Activated naive CD4-positive, alpha-beta T cell treated with Interleukin-2 at 50 U/mL for 16 hours (primary cell): Measurements from ENCODE around the gene TRIP6.
"Not testable (repeated sequence)": the region's sequence is repeated elsewhere in the genome, so short reads cannot be mapped to it uniquely, and the experiment has no call there.

Experiments used
- DNase-seq: peaks from one replicate; pipeline ENCODE4 v3.0.0-alpha.2; 2020

TRIP6 gene

GRCh38 chr7:100840470-100841100 is 26.6 kb upstream of the TRIP6 start:
- no peak for DNase-seq

DNA sequence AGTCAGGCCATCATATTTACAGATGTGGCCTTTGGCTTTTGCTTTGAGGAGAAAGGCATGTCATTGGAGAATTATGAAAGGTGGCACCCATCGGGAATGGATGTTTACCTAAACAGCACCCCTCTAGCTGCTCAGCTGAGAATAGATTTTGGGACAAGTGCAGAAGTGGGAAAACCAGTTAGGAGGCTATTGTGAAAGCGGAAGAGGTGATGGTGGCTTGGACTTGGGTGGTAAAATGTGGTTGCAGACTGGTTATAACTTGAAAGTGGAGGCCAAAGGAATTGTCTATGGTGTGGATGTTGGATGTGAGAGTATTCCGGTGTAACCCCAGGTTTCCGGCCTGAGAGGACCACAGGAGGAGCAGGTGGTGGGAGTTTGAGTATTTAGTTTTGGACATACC is 19.8 kb upstream of the TRIP6 start:
- no peak for DNase-seq

DNA sequence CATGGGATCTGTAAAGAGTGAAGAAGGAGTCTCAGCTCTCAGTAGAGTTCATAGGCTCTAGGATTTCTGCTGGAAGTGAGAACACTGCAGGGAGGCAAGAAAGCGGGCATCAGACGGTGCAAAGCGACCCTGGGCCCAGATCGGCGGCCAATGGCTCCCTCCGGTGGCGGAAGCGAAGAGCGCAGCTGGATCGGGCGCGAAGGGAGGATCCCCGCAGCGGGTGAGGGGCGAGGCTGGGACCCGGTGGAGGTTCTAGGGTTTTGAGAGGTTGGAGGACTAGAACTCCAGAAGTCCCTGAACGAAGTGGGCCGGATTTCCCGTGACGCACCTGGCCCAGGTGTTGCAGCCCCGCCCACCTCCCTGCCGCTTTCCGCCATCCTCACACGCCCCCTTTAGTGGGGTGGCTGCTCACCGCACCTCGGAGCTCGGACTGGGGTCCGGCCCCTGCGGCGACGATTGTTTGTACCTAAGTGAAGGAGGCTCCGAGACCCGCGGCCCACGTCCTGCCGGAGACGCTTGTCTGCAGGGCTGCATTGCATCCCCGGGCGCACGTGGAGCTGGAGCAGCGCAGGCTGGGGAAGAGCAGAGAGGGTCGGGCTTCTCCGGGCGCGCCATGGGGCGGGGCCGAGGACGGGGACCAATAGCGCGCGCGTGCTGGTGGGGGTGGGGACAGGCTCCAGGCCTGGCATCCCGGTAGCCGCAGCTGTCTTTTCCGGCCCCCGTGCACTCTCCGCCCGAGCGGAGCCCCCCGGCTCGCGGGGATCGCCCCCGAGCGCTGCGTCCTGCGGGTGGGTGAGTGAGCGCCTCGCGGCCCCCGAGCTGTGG is 14.9 kb upstream of the TRIP6 start, which contains the start of gene SLC12A9:
Gene SLC12A9 (plus strand): TSS at position 666 of the 825 bp plus-strand sequence. CDS start 1,485 bp downstream, outside the sequence.
- peak; percentile 87 for DNase-seq

DNA sequence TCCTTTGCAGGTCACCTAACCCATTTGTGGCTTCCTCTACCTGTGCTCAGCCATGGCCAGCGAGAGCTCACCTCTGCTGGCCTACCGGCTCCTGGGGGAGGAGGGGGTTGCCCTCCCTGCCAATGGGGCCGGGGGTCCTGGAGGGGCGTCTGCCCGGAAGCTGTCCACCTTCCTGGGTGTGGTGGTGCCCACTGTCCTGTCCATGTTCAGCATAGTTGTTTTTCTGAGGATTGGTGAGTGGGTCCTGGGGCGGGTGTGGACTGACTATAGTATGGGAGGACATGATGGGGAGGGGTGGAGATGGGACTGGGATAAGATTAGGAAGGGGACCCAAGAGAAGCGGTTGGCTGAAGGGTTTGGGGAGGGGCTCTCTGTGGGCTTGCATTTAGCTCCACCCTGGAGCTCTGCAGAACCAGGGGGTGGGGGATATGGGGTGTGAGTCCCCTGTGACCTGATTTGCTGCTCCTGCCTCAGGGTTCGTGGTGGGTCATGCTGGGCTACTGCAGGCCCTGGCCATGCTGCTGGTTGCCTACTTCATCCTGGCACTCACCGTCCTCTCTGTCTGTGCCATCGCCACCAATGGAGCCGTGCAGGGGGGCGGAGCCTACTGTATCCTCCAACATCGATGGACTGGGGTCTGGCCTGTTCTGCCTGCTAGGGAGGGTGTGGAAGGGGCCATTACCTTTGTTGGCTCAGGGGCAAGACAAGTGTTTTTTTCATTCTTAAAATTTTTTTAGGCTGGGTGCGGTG is 12.9 kb upstream of the TRIP6 start:
- no peak for DNase-seq

- not testable (repeated sequence) for DNase-seq
Measured at GRCh38 chr7:100854899-100855298, 12.3 kb upstream of the TRIP6 start.

GRCh38 chr7:100855515-100855914 is 11.7 kb upstream of the TRIP6 start:
- no peak for DNase-seq

DNA sequence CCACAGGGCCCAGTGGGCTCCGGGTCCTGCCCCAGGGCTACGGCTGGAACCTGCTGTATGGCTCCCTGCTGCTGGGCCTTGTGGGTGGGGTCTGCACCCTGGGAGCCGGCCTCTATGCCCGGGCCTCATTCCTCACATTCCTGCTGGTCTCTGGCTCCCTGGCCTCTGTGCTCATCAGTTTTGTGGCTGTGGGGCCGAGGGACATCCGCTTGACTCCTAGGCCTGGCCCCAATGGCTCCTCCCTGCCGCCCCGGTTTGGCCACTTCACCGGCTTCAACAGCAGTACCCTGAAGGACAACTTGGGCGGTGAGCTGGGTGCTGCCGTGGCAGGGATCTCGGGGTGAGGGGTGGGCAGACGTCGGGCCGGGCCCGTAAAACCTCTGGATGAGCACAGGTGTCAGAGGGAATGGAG is 10.3 kb upstream of the TRIP6 start:
- no peak for DNase-seq

DNA sequence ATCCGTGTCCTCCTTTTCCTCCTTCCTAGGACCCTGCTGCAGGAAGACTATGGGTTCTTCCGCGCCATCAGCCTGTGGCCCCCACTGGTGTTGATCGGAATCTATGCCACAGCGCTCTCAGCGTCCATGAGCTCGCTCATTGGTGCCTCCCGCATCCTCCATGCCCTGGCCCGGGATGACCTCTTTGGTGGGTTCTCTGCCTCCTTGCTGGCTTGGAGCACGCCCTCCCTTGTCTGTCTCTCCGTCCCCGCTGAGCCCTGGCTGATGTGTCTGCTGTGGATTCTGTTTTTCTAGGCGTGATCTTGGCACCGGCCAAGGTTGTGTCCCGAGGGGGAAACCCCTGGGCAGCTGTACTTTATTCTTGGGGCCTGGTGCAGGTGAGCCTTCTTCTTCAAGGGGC is 7.3 kb upstream of the TRIP6 start:
- DNase-seq = no peak

GRCh38 chr7:100860702-100861615 is 6.2 kb upstream of the TRIP6 start:
- DNase-seq = no peak

- DNase-seq = no peak
Measured at GRCh38 chr7:100861616-100861985, 5.6 kb upstream of the TRIP6 start.

- no peak for DNase-seq
Measured at GRCh38 chr7:100863406-100863950, 3.7 kb upstream of the TRIP6 start.

DNA sequence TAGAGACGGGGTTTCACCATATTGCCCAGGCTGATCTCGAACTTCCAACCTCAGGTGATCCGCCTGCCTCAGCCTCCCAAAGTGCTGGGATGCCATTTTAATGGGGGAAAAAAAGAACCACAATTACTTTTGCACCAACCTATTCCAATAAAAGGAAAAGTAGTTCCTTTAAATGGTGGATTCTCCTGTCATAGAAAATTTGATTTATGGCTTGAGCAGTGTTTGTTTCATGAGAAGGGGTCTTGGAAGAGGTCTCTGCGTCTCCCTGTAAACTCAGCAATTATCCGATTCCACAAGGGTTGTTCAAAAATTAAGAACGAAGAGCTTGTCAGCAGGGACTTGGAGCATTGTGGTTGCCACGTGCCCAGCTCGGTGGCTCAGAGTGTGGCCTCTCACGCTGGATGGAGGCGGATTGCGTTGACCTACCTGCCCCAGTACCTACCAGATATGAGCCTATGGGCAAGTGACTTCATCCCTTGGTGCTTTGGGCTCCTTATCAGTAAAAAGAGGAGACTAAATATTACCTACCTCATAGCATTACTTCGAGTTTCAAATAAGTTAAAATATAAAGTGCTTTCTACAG is 2.8 kb upstream of the TRIP6 start:
- DNase-seq = no peak

DNA sequence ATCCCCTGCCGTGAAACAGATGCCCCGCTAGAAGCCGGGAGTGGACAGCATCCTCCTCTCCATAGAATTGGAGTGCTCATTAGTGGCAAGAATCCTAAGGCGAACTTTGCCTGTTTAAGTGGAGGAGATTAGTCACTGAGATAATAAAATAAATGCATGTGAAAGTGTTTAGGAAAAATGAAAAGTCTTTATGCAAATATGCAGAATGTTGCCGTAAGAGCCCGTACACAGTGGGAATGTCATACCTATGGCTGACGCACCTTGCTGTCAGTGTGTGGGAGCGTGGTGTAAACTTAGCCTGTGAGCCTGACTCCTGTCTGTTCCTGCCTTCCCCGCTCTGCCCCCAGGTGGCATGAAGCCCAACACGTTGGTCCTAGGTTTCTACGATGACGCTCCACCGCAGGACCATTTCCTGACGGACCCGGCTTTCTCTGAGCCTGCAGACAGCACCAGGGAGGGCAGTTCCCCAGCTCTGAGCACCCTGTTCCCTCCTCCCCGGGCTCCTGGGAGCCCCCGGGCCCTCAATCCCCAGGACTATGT is 1.7 kb upstream of the TRIP6 start:
- no peak for DNase-seq

- DNase-seq = no peak
Measured at GRCh38 chr7:100865938-100866728, 1.1 kb upstream of the TRIP6 start.

DNA sequence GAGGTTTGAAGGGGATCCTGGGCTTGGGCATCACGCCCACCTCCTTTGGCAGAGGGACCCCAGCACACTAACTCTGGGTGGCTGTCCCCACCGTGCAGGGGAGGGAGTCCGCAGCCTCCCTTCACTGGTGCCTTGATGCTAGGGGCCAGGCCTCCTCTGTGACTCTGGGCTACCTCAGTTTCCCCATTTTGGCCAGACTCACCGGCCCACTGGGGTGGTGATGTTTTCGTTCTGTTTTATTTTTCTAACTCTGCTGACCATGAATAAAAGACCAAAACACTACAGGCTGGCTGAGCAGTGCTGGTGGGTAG is 503 bp upstream of the TRIP6 start:
- no peak for DNase-seq

GRCh38 chr7:100867776-100868485 is 744 bp downstream of the TRIP6 start:
- no peak for DNase-seq

DNA sequence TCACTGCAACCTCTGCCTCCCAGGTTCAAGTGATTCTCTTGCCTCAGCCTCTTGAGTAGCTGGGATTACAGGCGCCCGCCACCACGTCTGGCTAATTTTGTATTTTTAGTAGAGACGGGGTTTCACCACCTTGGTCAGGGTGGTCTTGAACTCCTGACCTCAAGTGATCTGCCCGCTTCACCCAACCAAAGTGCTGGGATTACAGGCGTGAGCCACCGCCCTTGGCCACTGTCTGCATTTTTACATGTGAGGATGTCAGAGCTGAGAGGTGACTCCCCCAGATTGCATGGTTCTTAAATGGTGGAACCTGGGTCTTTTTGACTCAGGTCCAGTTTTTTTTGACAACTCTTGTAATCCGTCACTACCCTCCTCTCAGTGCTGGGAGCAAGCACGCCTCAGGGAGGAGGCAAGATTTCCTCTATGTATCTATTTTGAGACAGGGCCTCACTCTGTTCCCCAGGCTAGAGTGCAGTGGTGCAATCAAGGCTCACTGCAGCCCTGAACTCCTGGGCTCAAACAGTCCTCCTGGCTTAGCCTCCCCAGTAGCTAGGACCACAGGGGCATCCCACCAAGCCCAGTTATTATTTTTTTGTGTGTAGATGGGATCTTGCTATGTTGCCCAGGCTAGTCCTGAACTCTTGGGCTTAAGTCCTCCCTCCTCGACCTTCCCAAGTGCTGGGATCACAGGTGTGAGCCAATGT is 6.6 kb downstream of the TRIP6 start:
- no peak for DNase-seq

- no peak for DNase-seq
Measured at GRCh38 chr7:100874300-100874576, 7.1 kb downstream of the TRIP6 start.

DNA sequence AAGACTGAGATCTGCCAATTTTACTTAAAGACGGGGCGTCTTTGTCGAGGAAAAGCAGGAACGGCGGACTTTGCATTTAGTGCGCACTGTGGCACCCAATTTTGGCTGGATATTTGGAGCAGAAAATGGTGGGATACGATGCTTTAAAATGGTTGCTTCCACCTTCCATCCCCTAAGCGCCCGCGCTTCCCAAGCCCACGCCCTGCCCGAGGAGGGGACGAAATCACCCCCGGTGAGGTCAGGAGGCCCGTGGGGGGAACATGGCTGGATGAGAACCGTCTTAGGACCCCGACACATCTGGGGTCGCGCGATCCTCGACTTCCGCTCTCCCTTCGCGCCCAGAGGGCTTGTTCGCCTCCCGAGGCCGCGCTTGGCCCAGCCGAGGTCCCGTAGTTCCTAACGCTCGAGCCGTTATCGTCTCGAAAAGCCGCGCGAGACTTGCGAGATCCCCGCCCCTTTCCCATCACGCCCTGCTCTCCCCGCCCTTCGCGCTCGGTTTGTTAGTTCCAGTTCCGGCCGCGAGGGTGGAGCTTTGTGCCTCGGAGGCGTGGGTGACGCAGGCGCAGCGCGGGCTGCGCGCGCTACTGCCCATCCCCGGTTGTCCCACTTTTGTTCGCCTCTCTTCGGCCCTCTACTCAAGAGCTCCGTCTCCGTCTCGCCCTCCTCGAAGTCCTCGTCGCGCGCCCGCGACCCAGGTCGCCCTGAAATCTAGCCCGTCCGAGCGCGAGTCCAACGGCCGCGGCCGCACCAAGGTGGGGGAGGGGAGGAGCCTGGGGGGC is 7.6 kb downstream of the TRIP6 start, which contains the start of gene SRRT:
Gene SRRT (plus strand): TSS at position 527 of the 779 bp plus-strand sequence. CDS start 488 bp downstream, outside the sequence.
- peak; percentile 99 for DNase-seq
